GM12891 (cell line): ENCODE measurements around the gene REXO5.

ENCODE experiments used
- POLR2A ChIP-seq: IDR thresholded peaks from 2 replicates; pipeline ENCODE4 v1.6.1; 2011; ENCODE audit warnings: low read depth, low read length, control low read depth
- POLR2AphosphoS5 ChIP-seq: IDR thresholded peaks from 2 replicates; pipeline ENCODE4 v1.6.1; 2011; ENCODE audit warnings: low read depth, low read length, control low read depth
- POU2F2 ChIP-seq: IDR thresholded peaks from 2 replicates; pipeline ENCODE4 v1.6.1; 2011; ENCODE audit warnings: low read depth, mild to moderate bottlenecking, control low read depth, low read length, moderate library complexity

DNA sequence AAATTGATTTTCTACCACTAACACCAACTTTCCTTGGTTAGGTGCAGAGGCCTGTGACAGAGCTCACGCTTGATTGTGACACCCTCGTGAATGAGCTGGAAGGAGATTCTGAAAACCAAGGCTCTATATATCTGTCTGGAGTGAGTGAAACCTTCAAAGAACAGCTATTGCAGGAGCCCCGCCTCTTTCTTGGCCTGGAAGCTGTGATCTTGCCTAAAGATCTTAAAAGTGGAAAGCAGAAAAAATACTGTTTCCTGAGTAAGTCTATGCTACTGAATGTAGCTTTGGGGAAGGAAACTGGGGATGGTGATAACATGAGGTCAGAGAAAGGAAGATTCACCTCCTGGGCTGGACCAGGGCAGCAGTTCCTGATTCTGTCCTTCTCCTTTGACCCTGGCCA is 38.3 kb downstream of the REXO5 start:
- no peak for TF ChIP-seq POLR2A
- no peak for TF ChIP-seq POLR2AphosphoS5
- no peak for TF ChIP-seq POU2F2
